Nephron progenitor cell (in vitro differentiated cells): Measurements from ENCODE around the gene BRCA2.
A peak's percentile ranks its signal among the peaks of the same experiment; 100 is the strongest.

Experiments used
- DNase-seq: peaks from one replicate; pipeline ENCODE4 v3.0.0; 2021
- H3K27ac Mint-ChIP-seq: 2 replicates; pipeline ENCODE4 v1.8.0; 2021; ENCODE audit warnings: mild to moderate bottlenecking, moderate library complexity, mixed read lengths
- H3K27me3 Mint-ChIP-seq: 2 replicates; pipeline ENCODE4 v1.8.0; 2021; ENCODE audit warnings: mild to moderate bottlenecking, low read depth, mixed read lengths; ENCODE audit not compliant: poor library complexity
- H3K36me3 Mint-ChIP-seq: 2 replicates; pipeline ENCODE4 v1.8.0; 2021; ENCODE audit warnings: low read depth, mixed read lengths
- H3K4me1 Mint-ChIP-seq: 2 replicates; pipeline ENCODE4 v1.8.0; 2021; ENCODE audit warnings: mixed read lengths
- H3K4me3 Mint-ChIP-seq: 2 replicates; pipeline ENCODE4 v1.8.0; 2021; ENCODE audit warnings: mild to moderate bottlenecking, moderate library complexity, mixed read lengths
- H3K9me3 Mint-ChIP-seq: 2 replicates; pipeline ENCODE4 v1.8.0; 2021; ENCODE audit warnings: mild to moderate bottlenecking, moderate library complexity, mixed read lengths
- TF ChIP-seq, protein P1 (sequence below): fragments of 200-600 bp; sonication (generic); IDR thresholded peaks from 2 replicates; pipeline ENCODE4 v1.5.0; 2021; ENCODE audit warnings: antibody characterized with exemption

The BRCA2 gene

DNA sequence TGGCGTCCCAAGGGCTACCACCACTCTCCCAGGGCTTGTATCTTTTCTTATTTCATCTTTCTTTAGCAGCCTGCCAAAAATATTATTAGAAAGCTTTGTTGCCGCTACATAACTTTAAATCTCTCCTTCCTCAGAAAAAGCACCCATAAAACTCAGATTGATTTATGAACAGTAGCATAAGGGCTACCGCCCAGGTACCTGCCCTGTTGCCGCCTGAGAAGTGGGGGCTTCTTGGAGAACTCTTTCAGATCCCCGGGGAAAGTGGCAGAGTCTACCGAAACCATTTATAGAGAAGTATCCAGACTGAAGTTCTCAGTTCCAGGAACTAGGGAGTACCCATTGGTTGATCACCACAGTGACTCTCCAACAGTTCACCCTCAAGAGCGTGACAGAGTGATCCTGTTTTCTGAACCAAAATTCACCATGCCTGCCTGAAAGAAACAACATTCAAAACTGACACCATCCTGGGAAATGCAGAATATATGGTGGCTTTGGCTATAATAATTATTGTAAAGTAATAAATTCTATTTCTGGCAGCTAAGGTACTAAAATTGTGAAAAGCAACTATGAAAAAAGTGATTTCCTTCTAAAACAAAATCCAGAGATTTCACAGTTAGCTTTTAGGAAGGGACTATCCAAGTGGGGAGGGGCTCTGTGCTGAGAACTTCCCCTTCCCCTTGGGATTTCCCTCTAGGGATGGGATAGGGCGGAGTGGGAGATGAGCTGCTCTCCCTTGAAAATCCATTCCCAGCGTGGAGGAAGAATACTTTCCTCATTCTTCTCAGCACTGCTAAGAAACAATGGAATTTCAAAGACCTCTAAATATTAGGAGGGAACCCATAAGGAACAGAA, 113.5 kb downstream of the BRCA2 start:
- peak overlapping the region; percentile 80 for H3K4me3 Mint-ChIP-seq
- no peaks in the 10 kb centered on the region for H3K9me3 Mint-ChIP-seq
- no peak for DNase-seq
- H3K27me3 Mint-ChIP-seq, result peaks cover 21% of the 10 kb centered on the region
- peaks cover 23% of the 10 kb centered on the region for H3K36me3 Mint-ChIP-seq
- no peak overlapping the region for H3K27ac Mint-ChIP-seq
- TF ChIP-seq, protein P1, sequence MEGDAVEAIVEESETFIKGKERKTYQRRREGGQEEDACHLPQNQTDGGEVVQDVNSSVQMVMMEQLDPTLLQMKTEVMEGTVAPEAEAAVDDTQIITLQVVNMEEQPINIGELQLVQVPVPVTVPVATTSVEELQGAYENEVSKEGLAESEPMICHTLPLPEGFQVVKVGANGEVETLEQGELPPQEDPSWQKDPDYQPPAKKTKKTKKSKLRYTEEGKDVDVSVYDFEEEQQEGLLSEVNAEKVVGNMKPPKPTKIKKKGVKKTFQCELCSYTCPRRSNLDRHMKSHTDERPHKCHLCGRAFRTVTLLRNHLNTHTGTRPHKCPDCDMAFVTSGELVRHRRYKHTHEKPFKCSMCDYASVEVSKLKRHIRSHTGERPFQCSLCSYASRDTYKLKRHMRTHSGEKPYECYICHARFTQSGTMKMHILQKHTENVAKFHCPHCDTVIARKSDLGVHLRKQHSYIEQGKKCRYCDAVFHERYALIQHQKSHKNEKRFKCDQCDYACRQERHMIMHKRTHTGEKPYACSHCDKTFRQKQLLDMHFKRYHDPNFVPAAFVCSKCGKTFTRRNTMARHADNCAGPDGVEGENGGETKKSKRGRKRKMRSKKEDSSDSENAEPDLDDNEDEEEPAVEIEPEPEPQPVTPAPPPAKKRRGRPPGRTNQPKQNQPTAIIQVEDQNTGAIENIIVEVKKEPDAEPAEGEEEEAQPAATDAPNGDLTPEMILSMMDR, result no peak
- peaks cover 37% of the 10 kb centered on the region for H3K4me1 Mint-ChIP-seq

DNA sequence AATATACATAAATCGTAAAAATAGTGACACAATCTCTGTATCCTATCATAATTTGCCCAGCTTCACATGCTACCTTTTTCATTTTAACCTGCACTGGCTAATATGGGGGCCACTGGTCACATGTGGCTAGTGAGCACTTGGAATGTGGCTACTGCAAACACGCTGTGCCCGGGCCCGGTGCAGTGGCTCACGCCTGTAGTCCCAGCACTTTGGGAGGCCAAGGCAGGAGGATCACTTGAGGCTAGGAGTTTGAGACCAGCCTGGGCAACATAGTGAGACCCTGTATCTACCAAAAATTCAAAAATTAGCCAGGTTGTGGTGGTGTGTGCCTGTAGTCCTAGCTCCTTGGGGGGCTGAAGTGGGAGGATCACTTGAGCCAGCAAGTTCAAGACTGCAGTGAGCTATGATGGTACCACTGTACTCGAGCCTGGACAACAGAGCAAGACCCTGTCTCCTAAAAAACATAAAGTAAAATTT, 114.2 kb downstream of the BRCA2 start:
- Mint-ChIP-seq H3K27me3 (peaks cover 18% of the 10 kb centered on the region), H3K4me1 (peaks cover 37% of the 10 kb centered on the region), H3K36me3 (peaks cover 23% of the 10 kb centered on the region), H3K4me3 (no peak overlapping the region), H3K27ac (no peak overlapping the region), H3K9me3 (no peaks in the 10 kb centered on the region)
- no peak for DNase-seq
- TF ChIP-seq, protein P1, result no peak

- Mint-ChIP-seq H3K4me1 (peaks cover 37% of the 10 kb centered on the region), H3K4me3 (no peak overlapping the region), H3K27ac (peak overlapping the region; percentile 55), H3K9me3 (no peaks in the 10 kb centered on the region), H3K36me3 (peaks cover 21% of the 10 kb centered on the region), H3K27me3 (peaks cover 15% of the 10 kb centered on the region)
- TF ChIP-seq, protein P1, result no peak
- no peak for DNase-seq
These were observed 114.9 kb downstream of the BRCA2 start for GRCh38 chr13:32430018-32430747.

DNA sequence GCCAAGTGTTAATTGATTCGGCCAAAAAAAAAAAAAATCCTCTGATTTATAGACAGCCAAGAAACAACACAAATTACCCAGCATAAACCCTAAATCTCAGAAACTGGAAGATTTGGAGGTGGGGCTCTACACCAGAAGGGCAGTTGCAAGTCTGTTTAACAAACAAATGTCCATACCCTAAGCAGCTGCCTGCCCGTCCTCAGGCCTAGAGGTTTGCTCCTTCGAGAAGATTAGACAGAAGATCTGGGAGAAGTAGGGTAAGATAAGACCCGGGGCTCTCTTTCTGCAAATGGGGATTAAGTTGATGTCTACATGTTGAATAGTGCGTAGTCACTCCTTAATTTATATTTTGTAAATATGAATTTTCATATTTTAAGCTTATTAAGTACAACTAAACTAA, 116.1 kb downstream of the BRCA2 start:
- Mint-ChIP-seq H3K4me3 (no peak overlapping the region), H3K27me3 (peaks cover 3% of the 10 kb centered on the region), H3K9me3 (no peaks in the 10 kb centered on the region), H3K4me1 (peaks cover 31% of the 10 kb centered on the region), H3K36me3 (peaks cover 18% of the 10 kb centered on the region), H3K27ac (no peak overlapping the region)
- DNase-seq, result no peak
- TF ChIP-seq, protein P1, result no peak

DNA sequence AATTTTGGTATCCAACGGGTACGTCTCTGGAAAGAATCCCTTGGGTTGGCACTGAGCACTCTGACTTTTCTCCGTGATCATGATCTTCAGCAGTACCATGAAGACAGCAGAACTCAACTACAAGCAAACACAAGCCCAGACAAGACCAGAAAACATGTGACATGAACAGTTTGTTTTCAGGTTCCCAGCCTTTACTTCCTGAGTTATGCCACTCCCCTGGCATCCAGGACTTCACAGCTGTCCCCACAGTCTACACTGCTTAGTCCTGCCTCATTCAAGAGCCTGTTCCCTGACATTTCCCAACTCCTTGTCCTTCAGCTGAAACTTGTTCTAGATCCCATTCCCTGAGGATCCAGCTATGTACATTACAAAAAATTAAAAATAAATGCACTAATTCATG, 117.5 kb downstream of the BRCA2 start:
- DNase-seq, result no peak
- H3K27me3 Mint-ChIP-seq, result no peaks in the 10 kb centered on the region
- no peak overlapping the region for H3K4me3 Mint-ChIP-seq
- H3K4me1 Mint-ChIP-seq, result peaks cover 25% of the 10 kb centered on the region
- TF ChIP-seq, protein P1, result no peak
- H3K27ac Mint-ChIP-seq, result no peak overlapping the region
- peaks cover 17% of the 10 kb centered on the region for H3K36me3 Mint-ChIP-seq
- no peaks in the 10 kb centered on the region for H3K9me3 Mint-ChIP-seq
